Stimulated activated CD8-positive, alpha-beta memory T cell treated with anti-CD3 and anti-CD28 coated beads, Interleukin-4, amount 100 ng/mL, for 48 hours (primary cell): ENCODE results near the gene CACNB1.

Experiments used
- DNase-seq: peaks from one replicate; pipeline ENCODE4 v3.0.0-alpha.2; 2020

Gene CACNB1

GRCh38 chr17:39225308-39225958, 28.0 kb upstream of the CACNB1 start, which contains the start of gene STAC2:
Gene STAC2, minus strand, starts transcription at chr17:39225945. Its CDS starts 443 bp downstream, at chr17:39225502.
- no peak for DNase-seq

GRCh38 chr17:39224778-39225307, 27.4 kb upstream of the CACNB1 start:
- DNase-seq: no peak

- DNase-seq: no peak
Observed at GRCh38 chr17:39223907-39224777, 26.7 kb upstream of the CACNB1 start.

- no peak for DNase-seq
Observed at GRCh38 chr17:39222866-39223834, 25.7 kb upstream of the CACNB1 start.

DNA sequence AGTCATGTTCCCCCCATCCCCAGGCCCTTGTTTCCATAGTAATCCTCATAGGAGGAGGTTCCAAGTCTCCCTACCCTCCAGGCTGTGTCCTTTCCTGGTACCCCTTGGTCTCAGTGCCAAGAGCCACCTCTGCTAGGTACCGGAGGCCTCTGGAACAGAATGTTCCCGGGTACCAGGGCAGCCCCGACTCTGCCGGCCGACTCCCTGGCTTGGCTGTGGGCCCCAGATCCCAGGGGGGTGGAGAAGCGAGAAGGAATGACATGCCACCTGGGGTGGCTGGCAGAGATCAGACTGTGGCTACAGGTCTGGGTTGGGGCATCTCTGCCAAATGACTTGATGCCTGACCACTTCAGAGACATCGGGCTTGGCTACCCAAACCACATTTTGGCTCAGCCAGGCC, 24.7 kb upstream of the CACNB1 start:
- DNase-seq: no peak

- DNase-seq: no peak
Observed at GRCh38 chr17:39221572-39221971, 24.1 kb upstream of the CACNB1 start.

- DNase-seq: no peak
Observed at GRCh38 chr17:39219647-39220154, 22.2 kb upstream of the CACNB1 start.

GRCh38 chr17:39218906-39219305, 21.4 kb upstream of the CACNB1 start:
- no peak for DNase-seq

DNA sequence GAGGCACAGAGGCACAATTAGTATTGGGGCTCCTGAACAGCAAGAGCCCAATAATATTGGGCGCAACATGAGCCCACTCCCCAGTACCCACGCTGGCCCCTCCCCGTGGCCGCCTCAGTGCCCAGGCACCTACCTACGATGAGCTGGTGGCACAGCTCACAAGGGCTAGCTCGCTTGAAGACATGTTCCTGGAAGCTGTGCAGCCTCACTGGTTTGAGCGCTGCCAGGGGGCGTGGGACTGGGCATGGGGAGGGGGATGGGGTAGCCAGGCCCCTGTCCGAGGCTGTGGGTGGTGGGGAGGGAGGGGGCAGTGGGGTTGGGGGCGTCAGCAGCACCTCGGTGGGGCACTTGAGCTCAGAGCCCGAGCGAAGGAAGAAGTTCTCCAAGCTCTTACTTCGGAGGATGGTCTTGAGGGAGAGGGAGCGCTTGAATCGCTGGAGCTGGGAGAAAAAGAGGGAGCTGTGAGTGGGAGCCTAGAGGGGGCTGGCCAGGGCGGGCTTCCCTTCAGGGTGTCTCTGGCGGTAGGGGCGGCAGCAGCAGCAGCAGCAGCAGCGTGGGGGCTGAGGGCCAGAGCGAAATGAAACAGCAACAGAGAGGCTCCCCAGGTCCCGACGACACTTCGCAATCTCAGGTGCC, 20.4 kb upstream of the CACNB1 start:
- no peak for DNase-seq

GRCh38 chr17:39213852-39214251, 16.4 kb upstream of the CACNB1 start:
- DNase-seq: no peak

DNA sequence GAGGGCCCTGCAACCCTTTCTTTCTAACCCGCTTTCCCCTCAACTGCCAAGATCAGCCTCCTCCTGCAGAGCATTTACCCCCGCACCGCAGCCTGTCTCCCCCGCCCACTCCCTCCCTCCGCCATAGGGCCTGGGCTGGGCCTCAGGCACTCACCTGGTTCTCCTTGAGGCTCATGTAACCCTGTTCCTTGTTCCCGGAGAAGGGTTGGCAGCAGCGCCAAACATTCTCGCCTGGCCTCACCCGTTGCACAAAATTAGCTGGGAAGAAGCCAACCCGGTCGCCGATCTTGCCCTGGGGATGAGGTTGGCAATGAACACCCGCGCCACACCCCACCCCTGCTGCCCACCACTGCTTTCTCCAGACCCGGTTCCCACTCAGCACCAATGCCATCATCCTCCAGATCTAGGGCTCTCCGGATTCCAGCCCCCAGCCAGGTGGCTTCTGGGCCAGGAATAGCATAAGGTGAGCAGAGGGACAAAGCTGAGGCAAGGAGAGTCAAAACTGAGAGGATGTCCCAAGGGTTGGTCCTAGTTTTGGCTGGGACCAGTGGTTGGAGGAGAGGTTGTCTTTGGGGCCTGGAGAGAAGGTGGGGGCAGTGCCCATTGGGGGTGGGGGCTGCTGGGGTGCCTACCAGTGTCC, 15.5 kb upstream of the CACNB1 start:
- DNase-seq: no peak

DNA sequence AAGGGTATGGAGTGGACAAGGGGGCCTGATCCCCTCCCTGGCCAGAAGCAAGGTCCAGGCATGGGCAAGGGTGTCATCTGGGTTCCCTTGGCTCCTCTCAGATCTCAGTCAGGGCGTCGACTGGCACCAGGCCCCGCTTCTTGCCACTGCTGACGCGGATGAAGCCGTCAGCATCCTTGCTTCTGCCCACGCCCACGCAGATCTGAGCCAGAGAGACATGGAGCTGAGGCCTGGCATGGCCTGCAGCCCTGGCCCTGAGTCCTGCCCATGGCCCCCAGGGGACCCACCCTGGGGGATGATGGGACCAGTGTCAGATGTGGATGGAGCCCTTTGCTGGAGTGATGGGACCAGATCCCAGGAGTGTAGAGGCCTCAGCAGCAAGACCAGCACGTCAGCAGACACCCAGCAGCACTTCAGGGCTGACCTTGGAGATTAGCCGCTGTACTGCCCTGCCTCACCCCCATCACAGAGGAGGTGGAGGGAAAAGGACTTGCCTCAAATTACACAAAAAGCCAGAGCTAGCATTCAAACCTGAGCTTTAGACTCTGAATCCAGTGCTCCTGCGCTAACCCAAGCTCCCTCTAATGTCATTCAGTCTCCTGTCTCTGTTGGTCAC, 14.8 kb upstream of the CACNB1 start:
- DNase-seq: no peak

DNA sequence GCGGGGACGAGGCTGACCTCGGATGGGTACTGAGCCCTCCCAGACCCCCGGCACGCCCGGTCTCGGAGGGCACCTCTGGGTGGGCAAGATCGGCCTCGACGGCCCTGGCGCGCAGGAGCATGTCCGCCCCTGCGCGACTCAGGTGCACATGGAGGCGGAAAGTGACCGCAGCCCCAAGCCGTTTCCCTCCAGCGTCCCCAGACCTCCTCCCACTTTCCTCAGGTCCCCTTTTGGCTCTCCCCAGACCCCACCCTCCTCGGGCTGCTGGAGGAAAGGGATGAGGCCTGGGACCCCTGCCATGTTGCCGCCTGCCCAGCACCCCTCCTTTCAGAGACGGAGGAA, 12.6 kb upstream of the CACNB1 start:
- DNase-seq: no peak

DNA sequence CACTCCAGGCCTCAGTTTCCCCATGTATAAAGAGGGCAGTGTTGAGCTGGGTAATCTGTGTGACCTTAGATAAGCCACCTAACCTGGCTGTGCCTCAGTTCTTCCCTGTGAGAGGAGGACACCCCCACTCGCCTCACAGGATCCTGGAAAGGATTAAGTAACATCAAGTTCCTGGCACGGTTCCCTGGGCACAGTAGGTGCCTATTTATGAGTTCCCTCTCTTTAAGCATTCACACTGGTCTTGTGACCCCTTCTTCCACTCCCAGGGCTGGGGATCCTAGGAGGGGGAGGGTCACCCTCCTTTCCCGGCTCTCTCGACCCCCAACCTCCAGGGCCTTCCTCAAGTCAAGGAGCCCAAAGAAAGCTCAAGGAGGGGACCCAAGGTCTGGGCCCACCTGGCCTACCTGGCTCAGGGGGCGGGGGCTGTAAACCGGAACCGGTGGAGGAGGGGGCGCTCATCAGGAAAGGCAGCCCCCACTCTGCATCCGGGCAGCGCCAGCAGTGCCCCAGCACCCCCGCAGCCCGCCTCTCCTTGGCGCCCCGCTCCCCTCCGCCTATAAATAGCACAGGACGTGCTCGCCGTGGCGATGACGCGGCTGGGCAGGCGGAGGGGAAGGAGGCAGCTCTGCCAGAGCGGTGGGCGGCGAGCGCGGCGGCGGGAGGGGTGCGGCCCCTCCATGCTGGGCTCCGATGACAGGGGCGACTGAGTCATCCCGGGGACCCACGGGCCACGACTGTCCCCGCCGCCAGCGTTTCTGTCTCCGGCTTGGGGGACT, 12.0 kb upstream of the CACNB1 start:
- peak; percentile 80 for DNase-seq

GRCh38 chr17:39208893-39209292, 11.4 kb upstream of the CACNB1 start:
- no peak for DNase-seq

GRCh38 chr17:39208136-39208535, 10.7 kb upstream of the CACNB1 start:
- DNase-seq: no peak

- DNase-seq: no peak
Observed at GRCh38 chr17:39205112-39205526, 7.7 kb upstream of the CACNB1 start.

- no peak for DNase-seq
Observed at GRCh38 chr17:39204245-39204644, 6.8 kb upstream of the CACNB1 start.

DNA sequence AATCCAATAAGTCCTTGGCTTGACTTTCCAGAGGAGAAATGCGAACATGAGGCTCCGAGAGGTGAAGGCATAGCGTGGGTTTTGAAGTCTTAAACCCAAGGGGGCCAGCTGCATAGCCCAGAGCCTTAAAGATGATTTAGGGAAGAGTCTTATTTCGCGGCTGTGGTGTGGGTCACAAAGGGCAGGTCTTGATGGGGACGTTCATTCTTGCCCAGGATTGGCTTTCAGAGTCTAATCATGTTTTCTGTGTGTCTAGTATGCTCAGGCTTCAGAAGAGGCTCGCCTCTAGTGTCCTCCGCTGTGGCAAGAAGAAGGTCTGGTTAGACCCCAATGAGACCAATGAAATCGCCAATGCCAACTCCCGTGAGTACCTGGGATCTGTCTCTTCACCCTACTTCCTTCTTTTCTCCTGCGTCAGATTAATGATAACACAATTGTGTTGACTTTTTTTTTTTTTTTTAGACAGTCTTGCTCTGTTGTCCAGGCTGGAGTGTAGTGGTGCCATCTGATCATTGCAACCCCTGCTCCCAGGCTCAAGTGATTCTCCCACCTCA, 3.6 kb upstream of the CACNB1 start:
- DNase-seq: no peak
